ENCODE results near the gene DNAJC5. TPM values are rescaled to one million over a fixed set of nuclear protein-coding genes. Genes with fewer than 3 reads are reported as not detected.

Gene DNAJC5
- total and polyA plus RNA-seq, 8 donors = 20.1 to 31.5 (median 27.8) TPM

DNA sequence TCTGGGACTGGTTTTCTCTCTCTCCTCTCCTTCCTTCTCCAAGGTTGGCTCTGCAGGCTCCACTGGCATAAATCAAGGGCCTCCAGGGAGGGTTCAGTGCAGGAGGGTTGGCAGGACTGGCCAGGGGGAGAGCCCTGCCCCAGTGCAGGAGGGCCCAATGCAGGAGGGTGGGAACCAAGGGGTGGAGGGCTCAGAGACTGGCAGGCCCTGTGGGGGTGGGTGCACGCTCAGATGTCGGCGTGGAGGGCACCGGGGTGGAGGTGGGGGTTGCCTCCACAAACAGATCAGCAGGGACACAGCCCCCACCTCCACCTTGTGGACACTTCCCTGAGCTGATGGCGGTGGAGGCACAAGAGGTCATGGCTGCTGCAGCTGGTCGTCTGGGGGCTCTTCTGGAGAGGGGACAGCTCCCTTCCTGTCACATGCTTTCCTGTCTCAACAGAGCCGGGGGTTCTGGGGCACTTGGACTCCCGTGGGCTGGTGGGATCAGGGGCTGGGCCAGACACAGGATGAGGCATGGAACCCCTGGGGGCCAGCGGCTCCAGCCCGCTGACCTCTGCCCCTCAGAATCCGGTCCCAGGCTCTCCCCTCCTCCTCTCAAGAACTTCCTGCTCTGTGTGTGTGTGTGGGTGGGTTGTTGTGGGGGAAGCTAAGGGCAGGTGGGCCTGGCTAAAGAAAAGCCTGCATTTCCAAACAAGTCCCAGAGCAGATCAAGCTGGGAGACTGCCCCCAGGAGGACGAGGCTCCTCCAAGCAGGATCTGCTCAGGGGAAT lies 36.3 kb upstream of the DNAJC5 start:
- H3K27me3 ChIP-seq = peaks cover 0 to 5% (median 0%) of the 10 kb centered on the region in 4 donors
- intact Hi-C loops (cut with DNase I) = no loop called here
- TF ChIP-seq, protein P1, sequence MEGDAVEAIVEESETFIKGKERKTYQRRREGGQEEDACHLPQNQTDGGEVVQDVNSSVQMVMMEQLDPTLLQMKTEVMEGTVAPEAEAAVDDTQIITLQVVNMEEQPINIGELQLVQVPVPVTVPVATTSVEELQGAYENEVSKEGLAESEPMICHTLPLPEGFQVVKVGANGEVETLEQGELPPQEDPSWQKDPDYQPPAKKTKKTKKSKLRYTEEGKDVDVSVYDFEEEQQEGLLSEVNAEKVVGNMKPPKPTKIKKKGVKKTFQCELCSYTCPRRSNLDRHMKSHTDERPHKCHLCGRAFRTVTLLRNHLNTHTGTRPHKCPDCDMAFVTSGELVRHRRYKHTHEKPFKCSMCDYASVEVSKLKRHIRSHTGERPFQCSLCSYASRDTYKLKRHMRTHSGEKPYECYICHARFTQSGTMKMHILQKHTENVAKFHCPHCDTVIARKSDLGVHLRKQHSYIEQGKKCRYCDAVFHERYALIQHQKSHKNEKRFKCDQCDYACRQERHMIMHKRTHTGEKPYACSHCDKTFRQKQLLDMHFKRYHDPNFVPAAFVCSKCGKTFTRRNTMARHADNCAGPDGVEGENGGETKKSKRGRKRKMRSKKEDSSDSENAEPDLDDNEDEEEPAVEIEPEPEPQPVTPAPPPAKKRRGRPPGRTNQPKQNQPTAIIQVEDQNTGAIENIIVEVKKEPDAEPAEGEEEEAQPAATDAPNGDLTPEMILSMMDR (IDR thresholded peaks at IDR 0.05) = no peak
- H3K4me3 ChIP-seq = no peak overlapping the region
- H3K4me1 ChIP-seq = peaks cover 0 to 9% (median 0%) of the 10 kb centered on the region in 3 donors
- WGBS, 2 donors = 2 to 7% methylated on average over 12 of the region's 12 CpGs
- H3K36me3 ChIP-seq = peaks cover 0 to 5% (median 0%) of the 10 kb centered on the region in 3 donors
- DNase-seq = peak in 1 of 6 donors; percentile 32
- H3K9me3 ChIP-seq = no peaks in the 10 kb centered on the region
- H3K27ac ChIP-seq = no peak overlapping the region
- ATAC-seq = peak in 3 of 4 donors; percentile 9 to 21 (median 17)
- no peak for FAIRE-seq

DNA sequence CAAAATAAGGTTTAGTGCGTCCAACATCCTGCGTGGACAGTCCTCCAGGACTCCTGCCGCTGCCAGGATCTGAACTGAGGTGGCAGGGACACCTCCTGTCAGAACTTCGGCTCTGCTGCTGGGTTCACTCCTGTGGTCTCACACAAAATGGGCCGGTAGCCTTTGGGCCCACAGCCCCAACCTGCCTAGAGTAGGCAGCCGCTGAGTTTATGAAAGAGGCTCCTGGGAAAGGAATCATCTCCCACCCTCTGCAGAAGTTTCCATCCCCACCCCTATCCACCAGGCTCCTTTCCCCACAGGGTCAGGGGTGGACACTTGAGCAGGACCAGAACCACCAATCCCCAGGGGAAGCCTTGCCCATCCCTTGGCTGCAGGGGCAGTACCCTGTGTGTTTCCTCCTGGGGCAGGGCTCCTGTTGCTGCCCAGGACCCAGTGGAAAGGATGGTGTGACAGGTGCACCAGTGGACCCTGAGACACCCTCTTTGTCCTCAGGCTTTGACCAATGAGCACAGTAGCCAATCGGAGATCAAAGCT lies 35.7 kb upstream of the DNAJC5 start:
- no peak for FAIRE-seq
- DNase-seq = no peak

DNA sequence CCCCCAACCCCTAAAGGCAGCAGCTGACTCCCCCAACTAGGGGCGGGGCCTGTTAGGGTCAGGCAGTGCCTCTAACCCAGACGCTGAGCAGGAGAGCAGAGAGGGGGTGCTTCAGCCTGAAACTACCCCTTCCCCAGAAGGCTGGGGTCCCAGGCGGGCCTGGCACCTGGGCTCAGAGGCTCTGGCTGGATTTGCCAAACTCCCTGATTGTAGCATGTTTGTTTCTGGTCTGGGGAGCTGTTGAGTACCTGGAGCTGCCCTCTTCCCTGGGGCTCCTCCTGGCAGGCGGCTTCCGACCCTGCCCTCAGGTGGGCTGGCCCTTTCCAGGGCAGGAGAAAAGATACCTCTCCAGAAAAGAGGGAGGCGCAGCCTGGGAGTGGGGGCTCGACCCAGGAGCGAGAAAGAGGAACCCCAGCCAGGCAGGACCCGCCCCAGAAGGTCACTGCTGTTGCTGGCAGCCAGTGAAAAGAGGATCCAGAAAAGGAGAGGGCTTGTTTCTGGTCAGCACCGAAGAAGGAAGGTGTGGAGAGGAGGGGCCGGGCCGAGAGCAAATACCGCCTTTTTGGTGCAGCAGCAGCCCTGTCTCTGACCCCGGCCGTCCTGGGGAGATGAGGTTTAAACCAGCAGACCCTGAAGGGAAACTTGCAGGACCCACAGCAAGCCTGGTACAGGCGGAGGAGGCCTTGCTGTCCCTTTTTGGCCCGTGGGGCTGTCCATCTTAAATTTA lies 34.4 kb upstream of the DNAJC5 start:
- Histone ChIP-seq H3K27me3 (peaks cover 0 to 5% (median 0%) of the 10 kb centered on the region in 4 donors), H3K4me1 (peaks cover 0 to 7% (median 0%) of the 10 kb centered on the region in 3 donors), H3K27ac (no peak overlapping the region), H3K36me3 (peaks cover 0 to 5% (median 0%) of the 10 kb centered on the region in 3 donors), H3K9me3 (no peaks in the 10 kb centered on the region), H3K4me3 (no peak overlapping the region)
- FAIRE-seq (no peak), ATAC-seq (no peak), DNase-seq (peak in 1 of 6 donors; percentile 31)
- TF ChIP-seq, protein P1 (IDR thresholded peaks at IDR 0.05) = no peak
- 74 to 76% methylated on average over 17 of the region's 17 CpGs for WGBS, 2 donors
- intact Hi-C loops (cut with DNase I) = no loop called here

More for the DNA sequence above, 35.7 kb upstream of the DNAJC5 start:
- Histone ChIP-seq H3K4me1 (peaks cover 0 to 11% (median 0%) of the 10 kb centered on the region in 3 donors), H3K9me3 (no peaks in the 10 kb centered on the region), H3K36me3 (peaks cover 0 to 5% (median 0%) of the 10 kb centered on the region in 3 donors), H3K27me3 (peaks cover 0 to 5% (median 0%) of the 10 kb centered on the region in 4 donors), H3K27ac (no peak overlapping the region), H3K4me3 (no peak overlapping the region)
- 35 to 40% methylated on average over 7 of the region's 7 CpGs for WGBS, 2 donors
- intact Hi-C loops (cut with DNase I) = no loop called here
- no peak for ATAC-seq
- TF ChIP-seq, protein P1 (IDR thresholded peaks at IDR 0.05) = no peak

DNA sequence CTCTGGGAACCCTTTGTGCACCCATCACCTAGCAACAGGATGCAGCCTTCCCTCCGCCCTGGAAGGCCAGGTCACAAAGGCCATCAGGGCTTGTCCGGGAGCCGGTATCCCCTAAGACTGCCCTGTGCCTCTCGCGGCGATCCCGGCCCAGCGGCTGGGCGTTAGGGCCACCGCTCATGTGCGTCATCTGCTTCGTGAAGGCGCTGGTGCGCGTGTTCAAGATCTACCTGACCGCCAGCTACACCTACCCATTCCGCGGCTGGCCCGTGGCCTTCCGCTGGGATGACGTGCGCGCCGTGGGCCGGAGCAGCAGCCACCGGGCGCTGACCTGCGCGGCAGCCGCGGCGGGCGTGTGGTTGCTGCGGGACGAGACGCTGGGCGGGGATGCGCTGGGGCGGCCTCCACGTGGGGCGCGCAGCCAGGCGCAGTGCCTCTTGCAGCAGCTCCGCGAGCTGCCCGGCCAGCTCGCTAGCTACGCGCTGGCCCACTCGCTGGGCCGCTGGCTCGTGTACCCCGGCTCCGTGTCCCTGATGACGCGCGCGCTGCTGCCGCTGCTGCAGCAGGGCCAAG lies 33.5 kb upstream of the DNAJC5 start, which contains the start of gene ABHD16B:
Gene ABHD16B, plus strand, starts transcription at position 134 of the 570 bp plus-strand sequence. Its CDS starts 43 bp downstream, at position 177.
- Histone ChIP-seq H3K9me3 (no peaks in the 10 kb centered on the region), H3K27me3 (no peaks in the 10 kb centered on the region), H3K36me3 (peaks cover 0 to 5% (median 0%) of the 10 kb centered on the region in 3 donors), H3K27ac (no peak within 1 kb of the TSS), H3K4me1 (peaks cover 5 to 12% (median 6%) of the 10 kb centered on the region in 3 donors), H3K4me3 (no peak within 1 kb of the TSS)
- DNase-seq (no peak), FAIRE-seq (no peak), ATAC-seq (no peak)
- TF ChIP-seq, protein P1 (IDR thresholded peaks at IDR 0.05) = no peak
- intact Hi-C loops (cut with DNase I) = no loop called here
- WGBS, 2 donors = 96% methylated on average over 58 to 59 of the region's 59 CpGs
